Body of pancreas (tissue), 4 donors: Measurements from ENCODE around the gene ICE2. TPM values are rescaled to one million over a fixed set of nuclear protein-coding genes. Genes with fewer than 3 reads are reported as not detected.

ENCODE experiments used
- ATAC-seq: fragments of 150-250 bp; one replicate; pipeline ENCODE4 v1.9.1; 2016
- DNase-seq, 4 donors: peaks; one replicate each; pipeline ENCODE4 v3.0.0-alpha.2; 2019
- H3K27ac ChIP-seq, 4 donors: fragments of 200-600 bp; sonication (generic); 1 replicate in 3 of 4; 2 replicates in 1 of 4; pipeline versions ENCODE4 v1.5.1 to v1.6.1; 2016 to 2019; ENCODE audit warnings: mild to moderate bottlenecking in 1 of 4, mixed read lengths in 1 of 4, moderate library complexity in 1 of 4
- H3K27me3 ChIP-seq, 2 donors: fragments of 200-600 bp; sonication (generic); one replicate each; pipeline ENCODE4 v1.6.0; 2016; ENCODE audit warnings: mild to moderate bottlenecking in 1 of 2
- H3K36me3 ChIP-seq, 2 donors: fragments of 200-600 bp; sonication (generic); replicated peaks in 1 of 2; 2 replicates each; pipeline ENCODE4 v1.5.1; 2016; ENCODE audit warnings: low read depth in 2 of 2; ENCODE audit not compliant: insufficient read depth in 1 of 2
- H3K4me1 ChIP-seq: fragments of 200-600 bp; sonication (generic); one replicate; pipeline ENCODE4 v1.6.0; 2016
- H3K4me3 ChIP-seq, 2 donors: fragments of 200-600 bp; sonication (generic); 1 replicate in 1 of 2; 2 replicates in 1 of 2; pipeline ENCODE4 v1.5.1; 2016 to 2019
- H3K9me3 ChIP-seq, 3 donors: fragments of 200-600 bp; sonication (generic); 1 replicate in 2 of 3; 2 replicates in 1 of 3; pipeline ENCODE4 v1.5.1; 2016
- POLR2A ChIP-seq, 3 donors: fragments of 450-650 bp; IDR thresholded peaks; one replicate each; pipeline ENCODE4 v1.6.1; 2016; ENCODE audit warnings: antibody characterized with exemption in 3 of 3, mild to moderate bottlenecking in 2 of 3
- WGBS, 2 donors: methylation state at CpG; one replicate each; pipeline ENCODE4 v1.1.5; 2017; 5-methylcytosine and 5-hydroxymethylcytosine counted together
- intact Hi-C: fragments of 100-400 bp; cut with DNase I; formaldehyde crosslinking; loops from one replicate; pipeline ENCODE4 v1.15.1; 2023
- total RNA-seq, 2 donors: library from RNA; depleted of rRNA; stranded (reverse); fragments of >200 nt; gene quantifications; one replicate each; pipeline ENCODE4 v1.1.0, GENCODE V29; 2016
- TF ChIP-seq, protein P1 (sequence below), 7 experiments: fragments of 450-650 bp in 4 of 7; fragments of 200-600 bp in 3 of 7; sonication (generic) in 3 of 7; IDR thresholded peaks; one replicate each; pipeline ENCODE4 v1.5.1; 2016 to 2019; ENCODE audit warnings: antibody characterized with exemption in 7 of 7

ICE2 gene
- total RNA-seq, 2 donors from 2014 or later, result 20.1 to 24.4 TPM

GRCh38 chr15:60390231-60390630 is 88.7 kb downstream of the ICE2 start:
- DNase-seq (no peak), ATAC-seq (no peak)
- no peak for TF ChIP-seq POLR2A (IDR thresholded peaks at IDR 0.05)
- TF ChIP-seq, protein P1, sequence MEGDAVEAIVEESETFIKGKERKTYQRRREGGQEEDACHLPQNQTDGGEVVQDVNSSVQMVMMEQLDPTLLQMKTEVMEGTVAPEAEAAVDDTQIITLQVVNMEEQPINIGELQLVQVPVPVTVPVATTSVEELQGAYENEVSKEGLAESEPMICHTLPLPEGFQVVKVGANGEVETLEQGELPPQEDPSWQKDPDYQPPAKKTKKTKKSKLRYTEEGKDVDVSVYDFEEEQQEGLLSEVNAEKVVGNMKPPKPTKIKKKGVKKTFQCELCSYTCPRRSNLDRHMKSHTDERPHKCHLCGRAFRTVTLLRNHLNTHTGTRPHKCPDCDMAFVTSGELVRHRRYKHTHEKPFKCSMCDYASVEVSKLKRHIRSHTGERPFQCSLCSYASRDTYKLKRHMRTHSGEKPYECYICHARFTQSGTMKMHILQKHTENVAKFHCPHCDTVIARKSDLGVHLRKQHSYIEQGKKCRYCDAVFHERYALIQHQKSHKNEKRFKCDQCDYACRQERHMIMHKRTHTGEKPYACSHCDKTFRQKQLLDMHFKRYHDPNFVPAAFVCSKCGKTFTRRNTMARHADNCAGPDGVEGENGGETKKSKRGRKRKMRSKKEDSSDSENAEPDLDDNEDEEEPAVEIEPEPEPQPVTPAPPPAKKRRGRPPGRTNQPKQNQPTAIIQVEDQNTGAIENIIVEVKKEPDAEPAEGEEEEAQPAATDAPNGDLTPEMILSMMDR (IDR thresholded peaks at IDR 0.05), result no peak
- Histone ChIP-seq H3K36me3 (no peaks in the 10 kb centered on the region), H3K9me3 (no peaks in the 10 kb centered on the region), H3K27ac (peak overlapping the region; percentile 42 to 98 (median 96)), H3K27me3 (no peaks in the 10 kb centered on the region), H3K4me1 (peaks cover 62% of the 10 kb centered on the region), H3K4me3 (no peak overlapping the region)
- 66 to 81% methylated on average over 6 of the region's 6 CpGs for WGBS, 2 donors
- intact Hi-C loops, result no loop called here

- H3K27ac ChIP-seq, result peak overlapping the region in 3 of 4 donors; percentile 44 to 98 (median 50)
- no peaks in the 10 kb centered on the region for H3K36me3 ChIP-seq
- no peak for DNase-seq
- WGBS, 2 donors, result 49 to 56% methylated on average over 8 of the region's 8 CpGs
- no peaks in the 10 kb centered on the region for H3K27me3 ChIP-seq
- no peak overlapping the region for H3K4me3 ChIP-seq
- H3K9me3 ChIP-seq, result no peaks in the 10 kb centered on the region
- peaks cover 57% of the 10 kb centered on the region for H3K4me1 ChIP-seq
- intact Hi-C loops, result no loop called here
- ATAC-seq, result no peak
- no peak for TF ChIP-seq POLR2A (IDR thresholded peaks at IDR 0.05)
- TF ChIP-seq, protein P1 (IDR thresholded peaks at IDR 0.05), result no peak
These were observed 89.5 kb downstream of the ICE2 start for GRCh38 chr15:60389261-60390077.

DNA sequence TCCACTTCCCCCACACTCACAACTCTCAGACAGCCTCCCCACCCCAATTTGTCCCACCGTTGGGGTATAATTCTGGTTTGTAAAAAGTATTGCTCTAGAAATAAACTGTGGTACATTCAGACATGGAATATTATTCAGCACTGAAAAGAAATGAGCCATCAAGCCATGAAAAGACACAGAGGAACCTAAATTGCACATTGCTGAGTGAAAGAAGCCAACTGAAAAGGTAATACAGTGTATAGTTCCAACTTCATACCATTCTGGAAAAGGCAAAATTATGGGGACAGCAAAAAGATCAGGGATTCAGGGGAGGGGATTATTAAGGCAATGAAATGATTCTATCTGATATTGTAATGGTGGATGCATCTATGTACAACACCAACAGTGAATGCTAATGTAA is 91.6 kb downstream of the ICE2 start:
- no peak overlapping the region for H3K4me3 ChIP-seq
- no peaks in the 10 kb centered on the region for H3K36me3 ChIP-seq
- H3K27ac ChIP-seq, result peak overlapping the region in 1 of 4 donors; percentile 0
- no peak for TF ChIP-seq POLR2A (IDR thresholded peaks at IDR 0.05)
- TF ChIP-seq, protein P1 (IDR thresholded peaks at IDR 0.05), result no peak
- intact Hi-C loops, result no loop called here
- DNase-seq, result no peak
- peaks cover 44% of the 10 kb centered on the region for H3K4me1 ChIP-seq
- no peaks in the 10 kb centered on the region for H3K27me3 ChIP-seq
- no peak for ATAC-seq
- H3K9me3 ChIP-seq, result no peaks in the 10 kb centered on the region
- WGBS, 2 donors, result 86 to 90% methylated on average over 1 of the region's 1 CpG

- Histone ChIP-seq H3K4me3 (no peak overlapping the region), H3K9me3 (no peaks in the 10 kb centered on the region), H3K4me1 (peaks cover 38% of the 10 kb centered on the region), H3K27me3 (no peaks in the 10 kb centered on the region), H3K27ac (peak overlapping the region in 1 of 4 donors; percentile 23), H3K36me3 (no peaks in the 10 kb centered on the region)
- no peak for ATAC-seq
- DNase-seq, result no peak
- TF ChIP-seq, protein P1 (IDR thresholded peaks at IDR 0.05), result no peak
- TF ChIP-seq POLR2A (IDR thresholded peaks at IDR 0.05), result no peak
- WGBS, 2 donors, result 67% methylated on average over 4 of the region's 4 CpGs
- intact Hi-C loops, result no loop called here
These were observed 92.3 kb downstream of the ICE2 start for GRCh38 chr15:60386615-60387014.
